CD4-positive, alpha-beta T cell treated with Interleukin-15 for 1 hour (primary cell): ENCODE results near the gene FZD10.

ENCODE experiments used
- DNase-seq: peaks from one replicate; pipeline ENCODE4 v3.0.0-alpha.2; 2020

The FZD10 gene

DNA sequence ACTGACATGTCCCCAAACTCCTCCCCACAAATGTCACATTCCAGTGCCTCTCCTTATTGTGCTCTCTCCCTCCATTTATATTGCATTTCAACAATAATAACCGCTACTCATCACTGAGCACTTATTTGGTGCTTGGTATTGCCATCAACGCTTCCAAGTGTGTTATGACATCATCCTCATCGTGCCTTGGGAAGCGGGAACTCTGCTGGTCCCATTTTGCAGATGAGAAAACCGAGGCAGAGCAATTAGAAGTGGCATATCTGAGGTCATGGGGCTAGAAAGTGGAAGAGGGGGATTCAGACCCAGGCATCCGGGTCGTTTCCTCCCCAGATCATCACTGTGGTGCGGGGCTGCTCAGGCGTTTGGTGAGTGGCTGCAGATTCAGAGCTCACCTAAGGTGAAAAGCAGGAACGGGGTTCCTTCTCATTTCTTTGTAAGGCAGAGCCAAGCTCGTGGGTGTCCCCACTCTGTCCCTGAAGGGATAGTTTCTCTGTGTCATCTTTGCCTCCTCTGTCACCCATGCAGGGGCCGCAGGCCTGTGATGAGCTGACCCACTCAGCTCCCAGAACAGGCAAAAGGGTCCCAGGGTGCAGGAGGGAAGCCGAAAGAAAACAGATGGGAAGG is 5.5 kb upstream of the FZD10 start:
- DNase-seq, result no peak

- DNase-seq, result no peak
Measured at GRCh38 chr12:130157998-130158753, 4.1 kb upstream of the FZD10 start.

GRCh38 chr12:130158754-130159059 is 3.6 kb upstream of the FZD10 start:
- no peak for DNase-seq

- no peak for DNase-seq
Measured at GRCh38 chr12:130160306-130160705, 2.0 kb upstream of the FZD10 start.

- no peak for DNase-seq
Measured at GRCh38 chr12:130160711-130161231, 1.5 kb upstream of the FZD10 start.

DNA sequence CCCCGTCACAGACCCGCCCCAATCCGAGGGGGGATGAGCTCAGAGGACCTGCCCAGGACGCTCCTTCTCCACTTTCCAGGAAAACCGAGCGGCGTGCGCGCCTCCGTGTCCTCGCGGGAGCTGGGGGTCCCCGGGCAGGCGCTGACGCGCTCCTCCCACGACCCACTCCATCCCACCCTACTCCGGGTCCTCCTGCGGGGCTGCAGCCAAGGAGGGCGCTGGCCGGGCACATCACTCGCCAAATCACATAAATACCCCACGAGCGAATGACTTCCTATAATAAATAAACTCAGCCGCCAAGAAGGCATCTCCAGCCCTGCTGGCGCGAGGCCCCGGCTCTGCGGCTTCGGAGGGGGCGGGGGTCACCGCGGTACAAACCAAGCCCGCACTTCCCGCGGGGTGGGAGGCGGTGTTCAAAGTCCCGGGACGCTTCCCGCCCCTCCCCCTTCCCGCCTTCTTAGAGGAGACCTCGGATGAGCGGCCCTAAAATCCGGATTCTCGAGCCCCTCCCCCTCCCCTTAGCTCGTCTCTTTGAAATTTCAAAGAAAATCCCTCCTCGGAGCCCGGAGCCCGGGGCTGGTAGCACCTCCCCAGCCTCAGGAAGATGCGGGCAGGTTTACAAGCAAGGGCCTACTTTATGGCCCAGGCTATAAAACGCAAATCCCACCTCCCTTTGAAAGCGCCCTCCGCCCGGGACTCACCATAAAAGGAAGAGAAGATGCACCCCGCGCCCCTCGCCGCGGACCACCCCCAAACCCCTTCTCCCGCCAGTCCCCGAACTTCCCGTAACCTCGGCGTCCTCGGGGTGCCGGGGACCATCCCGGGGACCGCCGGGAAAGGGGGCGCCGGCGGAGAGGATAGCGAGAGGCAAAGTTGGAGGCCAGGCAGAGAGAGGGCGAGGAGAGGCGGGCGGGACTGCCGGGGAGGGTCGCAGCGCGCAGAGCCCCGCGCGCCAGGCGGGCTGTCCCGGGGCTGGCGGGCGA is 712 bp upstream of the FZD10 start:
- DNase-seq, result no peak

DNA sequence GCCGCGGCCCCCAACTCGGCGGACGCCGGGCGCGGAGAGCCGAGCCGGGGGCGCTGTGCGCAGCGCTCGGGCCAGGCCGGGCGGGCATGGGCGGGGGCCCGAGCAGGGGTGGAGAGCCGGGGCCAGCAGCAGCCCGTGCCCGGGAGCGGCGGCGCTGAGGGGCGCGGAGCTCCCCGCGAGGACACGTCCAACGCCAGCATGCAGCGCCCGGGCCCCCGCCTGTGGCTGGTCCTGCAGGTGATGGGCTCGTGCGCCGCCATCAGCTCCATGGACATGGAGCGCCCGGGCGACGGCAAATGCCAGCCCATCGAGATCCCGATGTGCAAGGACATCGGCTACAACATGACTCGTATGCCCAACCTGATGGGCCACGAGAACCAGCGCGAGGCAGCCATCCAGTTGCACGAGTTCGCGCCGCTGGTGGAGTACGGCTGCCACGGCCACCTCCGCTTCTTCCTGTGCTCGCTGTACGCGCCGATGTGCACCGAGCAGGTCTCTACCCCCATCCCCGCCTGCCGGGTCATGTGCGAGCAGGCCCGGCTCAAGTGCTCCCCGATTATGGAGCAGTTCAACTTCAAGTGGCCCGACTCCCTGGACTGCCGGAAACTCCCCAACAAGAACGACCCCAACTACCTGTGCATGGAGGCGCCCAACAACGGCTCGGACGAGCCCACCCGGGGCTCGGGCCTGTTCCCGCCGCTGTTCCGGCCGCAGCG is 639 bp downstream of the FZD10 start:
- DNase-seq, result no peak

DNA sequence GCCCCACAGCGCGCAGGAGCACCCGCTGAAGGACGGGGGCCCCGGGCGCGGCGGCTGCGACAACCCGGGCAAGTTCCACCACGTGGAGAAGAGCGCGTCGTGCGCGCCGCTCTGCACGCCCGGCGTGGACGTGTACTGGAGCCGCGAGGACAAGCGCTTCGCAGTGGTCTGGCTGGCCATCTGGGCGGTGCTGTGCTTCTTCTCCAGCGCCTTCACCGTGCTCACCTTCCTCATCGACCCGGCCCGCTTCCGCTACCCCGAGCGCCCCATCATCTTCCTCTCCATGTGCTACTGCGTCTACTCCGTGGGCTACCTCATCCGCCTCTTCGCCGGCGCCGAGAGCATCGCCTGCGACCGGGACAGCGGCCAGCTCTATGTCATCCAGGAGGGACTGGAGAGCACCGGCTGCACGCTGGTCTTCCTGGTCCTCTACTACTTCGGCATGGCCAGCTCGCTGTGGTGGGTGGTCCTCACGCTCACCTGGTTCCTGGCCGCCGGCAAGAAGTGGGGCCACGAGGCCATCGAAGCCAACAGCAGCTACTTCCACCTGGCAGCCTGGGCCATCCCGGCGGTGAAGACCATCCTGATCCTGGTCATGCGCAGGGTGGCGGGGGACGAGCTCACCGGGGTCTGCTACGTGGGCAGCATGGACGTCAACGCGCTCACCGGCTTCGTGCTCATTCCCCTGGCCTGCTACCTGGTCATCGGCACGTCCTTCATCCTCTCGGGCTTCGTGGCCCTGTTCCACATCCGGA is 1.4 kb downstream of the FZD10 start:
- no peak for DNase-seq

DNA sequence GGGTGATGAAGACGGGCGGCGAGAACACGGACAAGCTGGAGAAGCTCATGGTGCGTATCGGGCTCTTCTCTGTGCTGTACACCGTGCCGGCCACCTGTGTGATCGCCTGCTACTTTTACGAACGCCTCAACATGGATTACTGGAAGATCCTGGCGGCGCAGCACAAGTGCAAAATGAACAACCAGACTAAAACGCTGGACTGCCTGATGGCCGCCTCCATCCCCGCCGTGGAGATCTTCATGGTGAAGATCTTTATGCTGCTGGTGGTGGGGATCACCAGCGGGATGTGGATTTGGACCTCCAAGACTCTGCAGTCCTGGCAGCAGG is 1.9 kb downstream of the FZD10 start:
- DNase-seq, result no peak

GRCh38 chr12:130164936-130165335 is 2.7 kb downstream of the FZD10 start:
- no peak for DNase-seq

DNA sequence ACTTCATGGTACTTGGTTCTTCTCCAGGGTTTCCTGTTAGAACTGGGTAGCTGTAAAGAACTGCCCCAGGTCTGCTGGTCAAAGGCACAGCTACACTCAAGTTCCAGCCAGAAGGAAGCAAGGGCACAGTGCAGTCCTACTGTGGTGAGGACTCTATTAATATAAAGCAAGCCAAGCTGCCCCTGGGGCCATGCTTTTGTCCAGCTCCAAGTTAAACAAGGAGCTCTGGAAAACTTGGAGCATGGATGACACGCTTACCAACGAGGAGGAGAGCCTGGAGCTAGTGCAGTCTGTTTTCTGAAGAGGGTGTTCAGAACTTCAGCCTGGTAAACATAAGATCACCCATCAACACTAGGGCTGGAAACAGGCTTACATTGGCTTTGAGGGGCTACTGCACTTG is 4.0 kb downstream of the FZD10 start:
- DNase-seq, result no peak

GRCh38 chr12:130167537-130167936 is 5.3 kb downstream of the FZD10 start:
- no peak for DNase-seq

DNA sequence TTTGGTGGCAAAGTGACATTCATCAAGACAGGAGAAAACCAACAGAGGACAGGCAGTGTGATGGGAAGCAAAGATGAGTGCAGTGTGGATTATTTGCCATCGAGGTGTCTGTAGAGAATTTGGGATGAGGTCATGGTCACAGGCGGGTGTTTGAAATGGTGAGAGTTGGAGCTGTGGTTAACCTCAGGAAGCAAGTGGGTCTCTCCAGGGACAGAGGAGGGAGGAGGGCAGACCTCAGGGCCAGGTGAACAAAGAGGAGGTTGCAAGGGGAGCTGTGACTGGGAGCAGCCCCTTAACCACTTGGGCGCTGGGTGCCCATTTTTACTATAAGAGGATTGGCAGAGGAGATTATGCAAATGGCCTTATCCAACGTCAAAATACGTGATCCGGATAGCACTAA is 7.0 kb downstream of the FZD10 start:
- DNase-seq, result no peak

GRCh38 chr12:130169924-130170323 is 7.7 kb downstream of the FZD10 start:
- DNase-seq, result no peak

DNA sequence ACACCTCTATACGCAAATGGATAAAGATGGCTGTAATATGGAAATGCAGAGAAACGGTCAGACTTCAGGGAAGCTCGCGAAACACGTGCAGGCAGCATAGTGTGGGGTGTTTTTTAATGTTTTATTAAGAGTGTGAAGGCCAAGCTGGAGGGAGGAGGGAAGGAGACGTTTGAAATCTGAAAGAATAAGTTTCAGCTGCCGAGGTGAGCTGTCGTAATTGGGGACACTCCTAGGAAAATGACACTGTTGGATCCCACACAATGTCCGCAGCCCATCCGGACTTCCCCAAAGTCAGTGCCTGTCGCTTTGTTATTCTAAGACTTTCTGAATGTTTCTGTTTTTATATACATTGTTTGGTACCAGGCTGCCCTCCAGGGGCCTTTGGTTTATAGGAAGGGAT is 8.3 kb downstream of the FZD10 start:
- no peak for DNase-seq

GRCh38 chr12:130177635-130178242 is 15.5 kb downstream of the FZD10 start:
- no peak for DNase-seq

GRCh38 chr12:130178282-130178681 is 16.0 kb downstream of the FZD10 start:
- no peak for DNase-seq

DNA sequence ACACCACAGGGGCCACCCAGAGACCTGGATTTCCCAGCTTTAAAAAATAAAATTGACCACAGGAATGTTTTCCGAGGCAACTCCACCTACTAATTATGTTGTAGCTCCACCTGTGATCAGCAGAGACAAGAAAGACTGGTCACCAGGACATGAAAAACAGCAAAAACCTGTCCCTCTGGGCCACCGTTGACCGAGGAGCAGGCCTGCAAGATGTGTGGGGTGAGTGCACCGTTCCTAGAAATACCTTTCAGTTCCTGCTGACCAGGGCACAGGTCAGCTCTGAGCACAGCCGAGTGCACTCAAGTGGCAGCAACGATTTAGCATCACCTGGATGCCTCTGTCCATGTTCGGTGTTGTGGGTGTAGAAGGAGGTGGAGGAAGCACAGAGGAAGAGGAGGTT is 16.9 kb downstream of the FZD10 start:
- DNase-seq, result no peak

GRCh38 chr12:130179621-130180020 is 17.4 kb downstream of the FZD10 start:
- DNase-seq, result no peak

GRCh38 chr12:130181211-130181610 is 18.9 kb downstream of the FZD10 start:
- no peak for DNase-seq

DNA sequence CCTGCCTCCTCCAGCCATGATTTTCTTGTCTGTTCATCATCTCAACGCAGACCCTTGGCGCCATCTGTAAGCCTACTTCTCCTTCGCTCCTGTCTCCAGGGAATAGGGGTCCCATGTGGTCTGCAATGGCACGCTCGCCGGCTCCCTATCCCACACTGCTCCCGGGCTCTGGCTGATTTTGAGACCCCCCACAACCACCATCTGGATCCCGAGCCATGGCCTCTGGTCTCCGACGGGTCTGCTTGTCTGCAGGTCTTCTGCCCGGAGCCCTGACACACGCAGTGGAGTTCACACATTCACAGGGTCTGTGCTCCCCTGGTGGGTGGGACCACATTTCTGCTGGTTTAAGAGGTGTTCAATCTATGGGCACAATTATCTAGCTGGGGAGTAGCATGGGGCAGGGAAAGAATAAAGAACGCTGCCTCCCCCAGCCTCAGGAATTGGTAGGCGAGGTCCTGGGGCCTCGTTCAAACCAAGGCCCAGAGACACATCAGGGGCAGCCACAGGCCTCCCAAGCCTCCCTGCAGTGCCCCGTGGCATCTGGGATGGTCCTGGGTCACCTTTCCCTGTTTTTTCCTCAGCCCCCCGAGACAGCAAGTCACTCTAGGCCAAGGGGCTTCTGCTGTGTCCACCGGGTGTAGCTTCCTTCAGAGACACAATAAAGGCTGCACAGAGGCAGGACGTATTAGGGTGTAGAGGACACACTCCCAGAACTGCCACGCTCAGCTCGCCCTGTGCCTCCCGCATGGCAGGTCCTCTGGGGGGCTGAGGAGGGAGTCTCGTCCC is 21.5 kb downstream of the FZD10 start:
- no peak for DNase-seq
